GM10266 (cell line): Measurements from ENCODE around the gene RHOG.

Experiments used
- DNase-seq: peaks from one replicate; pipeline ENCODE4 v3.0.0; 2012; ENCODE audit errors: extremely low spot score
- TF ChIP-seq, protein P1 (sequence below): IDR thresholded peaks from 2 replicates; pipeline ENCODE4 v1.5.1; 2012; ENCODE audit warnings: mild to moderate bottlenecking, low read depth; ENCODE audit not compliant: control insufficient read depth, insufficient read depth; ENCODE audit errors: missing control alignments

The RHOG gene

DNA sequence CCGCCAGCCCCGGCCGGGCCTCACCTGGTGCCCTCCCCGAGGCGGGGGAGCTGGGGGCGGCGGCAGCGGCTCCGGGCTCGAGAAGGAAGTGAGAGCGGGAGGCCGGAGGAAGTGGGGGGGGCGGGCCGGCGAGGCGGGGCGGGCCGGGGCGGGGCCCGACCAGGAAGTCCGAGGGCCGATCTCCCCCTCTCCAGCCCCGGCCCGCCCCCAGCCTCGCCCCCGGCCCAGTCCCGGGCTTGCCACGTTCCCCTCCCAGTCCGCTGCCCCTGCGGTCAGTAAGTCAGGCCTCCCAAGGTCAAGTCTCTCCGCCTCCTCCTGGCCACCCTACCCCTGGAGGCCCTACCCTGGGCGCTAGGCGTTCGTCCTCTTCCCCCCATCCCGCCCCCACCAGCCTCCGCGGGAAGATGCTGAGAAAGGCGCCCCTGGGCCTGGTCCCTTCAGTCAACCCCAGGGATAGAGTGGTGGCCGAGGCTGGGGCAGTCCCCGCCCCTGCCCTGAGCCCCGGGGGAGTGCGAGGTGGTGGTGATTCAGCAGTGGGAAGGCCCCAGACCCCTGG lies at the start of gene RHOG:
Gene RHOG (minus strand): TSS at position 90 of the 556 bp plus-strand sequence. CDS start 12,821 bp downstream, outside the sequence.
- TF ChIP-seq, protein P1, sequence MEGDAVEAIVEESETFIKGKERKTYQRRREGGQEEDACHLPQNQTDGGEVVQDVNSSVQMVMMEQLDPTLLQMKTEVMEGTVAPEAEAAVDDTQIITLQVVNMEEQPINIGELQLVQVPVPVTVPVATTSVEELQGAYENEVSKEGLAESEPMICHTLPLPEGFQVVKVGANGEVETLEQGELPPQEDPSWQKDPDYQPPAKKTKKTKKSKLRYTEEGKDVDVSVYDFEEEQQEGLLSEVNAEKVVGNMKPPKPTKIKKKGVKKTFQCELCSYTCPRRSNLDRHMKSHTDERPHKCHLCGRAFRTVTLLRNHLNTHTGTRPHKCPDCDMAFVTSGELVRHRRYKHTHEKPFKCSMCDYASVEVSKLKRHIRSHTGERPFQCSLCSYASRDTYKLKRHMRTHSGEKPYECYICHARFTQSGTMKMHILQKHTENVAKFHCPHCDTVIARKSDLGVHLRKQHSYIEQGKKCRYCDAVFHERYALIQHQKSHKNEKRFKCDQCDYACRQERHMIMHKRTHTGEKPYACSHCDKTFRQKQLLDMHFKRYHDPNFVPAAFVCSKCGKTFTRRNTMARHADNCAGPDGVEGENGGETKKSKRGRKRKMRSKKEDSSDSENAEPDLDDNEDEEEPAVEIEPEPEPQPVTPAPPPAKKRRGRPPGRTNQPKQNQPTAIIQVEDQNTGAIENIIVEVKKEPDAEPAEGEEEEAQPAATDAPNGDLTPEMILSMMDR, result no peak
- DNase-seq, result peak; percentile 93

DNA sequence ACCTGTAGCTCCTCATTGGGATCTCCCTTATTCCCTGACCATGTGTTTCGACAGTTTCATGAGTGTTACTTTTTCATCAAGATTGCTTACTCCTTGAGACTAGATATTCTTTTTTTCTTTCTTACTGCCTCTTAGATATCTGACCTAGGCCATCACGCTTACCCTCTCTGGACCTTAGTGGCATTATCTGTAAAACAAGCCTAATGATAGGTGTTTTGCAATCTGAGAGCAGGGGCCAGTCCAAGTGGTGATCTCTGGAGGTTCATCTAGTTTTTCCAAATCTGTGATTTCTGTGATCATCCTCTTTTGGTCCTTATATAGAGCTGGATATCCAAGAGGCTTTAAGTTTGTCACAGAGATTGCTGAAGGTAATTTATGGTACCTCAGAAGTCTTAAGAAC lies 49.3 kb upstream of the RHOG start:
- DNase-seq, result no peak
- TF ChIP-seq, protein P1, result no peak

DNA sequence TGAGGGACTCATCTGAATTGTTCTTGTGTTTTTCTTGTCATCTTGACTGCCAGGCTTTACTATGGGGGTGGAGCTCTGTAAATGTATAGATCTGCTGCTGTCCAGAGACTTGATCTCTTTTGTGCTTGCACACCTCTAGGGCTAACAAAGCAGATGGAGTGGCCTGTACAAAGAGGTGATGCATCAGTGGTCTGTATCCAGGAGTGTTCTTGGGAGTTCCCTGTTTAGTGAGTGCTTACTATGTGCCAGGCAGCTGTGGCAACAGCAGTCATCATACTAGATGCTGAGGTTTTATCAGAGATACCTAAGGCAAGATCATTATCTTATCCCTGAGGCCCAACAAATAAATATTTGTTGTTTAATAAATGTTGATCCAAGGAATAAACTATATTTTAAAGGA lies 48.1 kb upstream of the RHOG start:
- TF ChIP-seq, protein P1, result no peak
- no peak for DNase-seq

DNA sequence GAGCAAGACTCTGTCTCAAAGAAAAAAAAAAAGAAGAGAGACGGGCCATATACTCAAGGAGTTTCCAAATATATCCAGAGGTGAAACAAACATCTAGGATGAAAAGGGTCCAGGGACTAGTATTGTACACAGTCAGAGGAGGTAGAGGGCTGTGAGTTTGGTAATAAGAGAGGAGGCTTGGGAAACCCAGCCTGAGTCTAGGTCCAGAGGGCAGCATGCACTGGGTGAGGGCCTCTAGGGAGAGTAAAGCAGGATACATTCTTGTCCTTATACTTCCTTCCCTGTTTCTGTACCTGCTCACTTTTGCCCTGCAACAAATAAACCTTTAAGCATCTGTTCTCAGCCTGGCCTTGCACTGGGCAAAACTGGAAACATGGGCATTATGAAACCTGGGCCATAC lies 46.2 kb upstream of the RHOG start:
- DNase-seq, result no peak
- TF ChIP-seq, protein P1, result no peak

DNA sequence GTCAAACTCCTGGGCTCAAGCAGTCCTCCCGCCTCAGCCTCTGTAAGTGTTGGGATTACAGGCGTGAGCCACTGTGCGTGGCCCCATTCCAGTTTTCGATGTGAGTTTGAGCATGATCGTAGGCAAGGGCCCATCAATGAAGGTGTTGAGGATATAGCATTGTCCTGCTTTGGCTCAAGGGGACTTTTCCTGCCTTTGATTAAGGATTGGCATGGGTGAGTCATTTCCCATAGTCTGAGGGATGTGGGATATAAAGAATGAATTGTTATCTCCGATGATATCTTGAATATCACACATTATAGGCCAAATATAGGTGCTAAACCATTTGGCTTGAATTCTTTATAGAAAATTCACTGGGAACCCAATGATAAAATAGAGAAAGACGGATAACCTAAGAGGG lies 45.1 kb upstream of the RHOG start:
- TF ChIP-seq, protein P1, result no peak
- DNase-seq, result no peak

DNA sequence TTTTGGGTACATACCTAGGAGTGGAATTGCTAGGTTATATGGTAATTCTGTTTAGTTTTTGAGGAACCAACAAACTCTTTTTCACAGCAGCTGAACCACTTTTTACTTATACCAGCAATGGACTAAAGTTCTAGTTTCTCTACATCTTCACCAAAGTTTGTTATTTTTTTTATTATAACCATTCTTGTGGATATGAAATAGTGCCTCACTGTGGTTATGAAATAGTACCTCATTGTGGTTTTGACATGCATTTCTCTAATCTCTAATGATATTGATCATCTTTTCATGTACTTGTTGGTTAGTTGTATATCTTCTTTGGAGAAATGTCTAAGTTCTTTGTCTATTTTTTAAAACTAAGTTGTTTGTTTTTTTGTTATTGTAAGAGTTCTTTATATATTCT lies 41.9 kb upstream of the RHOG start:
- no peak for DNase-seq
- TF ChIP-seq, protein P1, result no peak

DNA sequence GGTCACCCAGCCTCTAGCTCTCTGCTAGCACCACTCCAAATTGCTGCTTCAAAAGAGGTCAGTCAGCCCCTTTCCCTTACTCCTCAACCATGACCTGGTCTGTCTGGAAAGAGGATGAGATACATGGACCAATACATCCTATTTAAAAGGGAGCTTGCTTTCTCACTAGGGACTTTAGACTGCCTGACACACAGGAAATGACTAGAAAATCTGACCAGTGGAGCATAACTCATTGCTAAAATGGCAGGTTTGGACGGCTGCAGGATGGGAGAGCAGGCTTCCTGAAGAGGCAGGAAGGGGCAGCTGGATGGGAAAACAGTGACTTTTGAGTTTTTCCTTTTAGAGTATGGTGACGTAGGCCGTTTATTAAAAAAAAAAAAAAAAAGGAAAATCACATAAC lies 40.0 kb upstream of the RHOG start:
- TF ChIP-seq, protein P1, result no peak
- no peak for DNase-seq
